K562 (cell line): ENCODE results near the gene NEMP1. TPM values are rescaled to one million over a fixed set of nuclear protein-coding genes. Genes with fewer than 3 reads are reported as not detected.

Experiments used
- BCL6 ChIP-seq: fragments of 250-450 bp; sonication (Bioruptor Pico); IDR thresholded peaks from 2 replicates; pipeline ENCODE4 v1.4.0; 2020
- CBX5 ChIP-seq: IDR thresholded peaks from 2 replicates; pipeline ENCODE4 v1.6.1; 2014; ENCODE audit warnings: low read depth, borderline replicate concordance
- FOXA3 ChIP-seq, 2 experiments: fragments of 450-650 bp in 1 of 2; sonication (generic) in 1 of 2; formaldehyde crosslinking; IDR thresholded peaks in 1 of 2; conservative IDR thresholded peaks in 1 of 2; 2 replicates each; pipeline versions ENCODE4 v1.4.0 to v1.8.0; 2020 to 2022; ENCODE audit warnings: mild to moderate bottlenecking in 2 of 2, missing genetic modification reagents in 1 of 2
- FOXP1 ChIP-seq: sonication (generic); formaldehyde crosslinking; IDR thresholded peaks from 2 replicates; pipeline ENCODE4 v1.8.0; 2022; ENCODE audit warnings: mild to moderate bottlenecking, missing genetic modification reagents
- HNRNPK ChIP-seq: fragments of 200-400 bp; formaldehyde crosslinking; IDR thresholded peaks from one replicate; pipeline ENCODE4 v1.6.1; 2018; ENCODE audit warnings: mild to moderate bottlenecking, low read depth, low read length; ENCODE audit not compliant: poor library complexity, severe bottlenecking
- NCOA4 ChIP-seq: fragments of 450-650 bp; IDR thresholded peaks from 2 replicates; pipeline ENCODE4 v1.6.1; 2018; ENCODE audit warnings: mild to moderate bottlenecking; ENCODE audit not compliant: partially characterized antibody
- NCOA6 ChIP-seq: fragments of 450-650 bp; IDR thresholded peaks from 2 replicates; pipeline ENCODE4 v1.6.1; 2017; ENCODE audit warnings: mild to moderate bottlenecking
- RHOXF2B ChIP-seq: fragments of 250-450 bp; sonication (Bioruptor Pico); conservative IDR thresholded peaks from 2 replicates; pipeline ENCODE4 v1.5.1; 2021
- SRSF7 ChIP-seq: fragments of 200-400 bp; formaldehyde crosslinking; optimal IDR thresholded peaks from 2 replicates; pipeline ENCODE3; 2017; ENCODE audit warnings: mild to moderate bottlenecking, low read depth, low read length
- TAL1 ChIP-seq: fragments of 450-650 bp; IDR thresholded peaks from 2 replicates; pipeline ENCODE4 v1.6.1; 2016; ENCODE audit warnings: mild to moderate bottlenecking
- TFAM ChIP-seq: fragments of 250-450 bp; sonication (Bioruptor Pico); conservative IDR thresholded peaks from 2 replicates; pipeline ENCODE4 v1.5.0; 2021; ENCODE audit warnings: mild to moderate bottlenecking, moderate library complexity
- ZNF431 ChIP-seq: sonication (generic); formaldehyde crosslinking; IDR thresholded peaks from 2 replicates; pipeline ENCODE4 v1.8.0; 2022; ENCODE audit warnings: mild to moderate bottlenecking, missing genetic modification reagents
- ZNF717 ChIP-seq: fragments of 250-450 bp; sonication (Bioruptor Pico); IDR thresholded peaks from 2 replicates; pipeline ENCODE4 v1.5.0; 2021
- ZNF778 ChIP-seq: fragments of 450-650 bp; formaldehyde crosslinking; IDR thresholded peaks from 2 replicates; pipeline ENCODE4 v1.4.0; 2020; ENCODE audit warnings: mild to moderate bottlenecking, moderate library complexity
- polyA plus RNA-seq, 8 experiments: library from polyadenylated mRNA; depleted of rRNA in 4 of 8; stranded (reverse) in 5 of 8; unstranded in 3 of 8; fragments of >200 nt; fragmentation: Nextera tagmentation in 2 of 8; fragmentation: Illumina TruSeq in 1 of 8; extraction: Ambion mirVana in 2 of 8; extraction: Trizol in 1 of 8; gene quantifications; 2 replicates each; pipeline versions ENCODE4 v1.2.1 to v1.2.3, GENCODE V29; 2011 to 2014; ENCODE audit warnings: inconsistent platforms in 1 of 8, missing spikeins in 1 of 8
- total RNA-seq, 7 experiments: library from RNA; depleted of rRNA in 6 of 7; stranded (reverse); fragments of >200 nt in 6 of 7; fragmentation: Illumina TruSeq in 2 of 7; extraction: Trizol in 2 of 7; gene quantifications; 2 replicates each; pipeline versions ENCODE4 v1.2.1 to v1.2.3, GENCODE V29; 2011 to 2021; ENCODE audit warnings: low replicate concordance in 1 of 7
- TF ChIP-seq, protein P1 (sequence below): IDR thresholded peaks from 2 replicates; pipeline ENCODE4 v1.6.1; 2016; ENCODE audit warnings: missing genetic modification characterization, missing compliant biosample characterization
- TF ChIP-seq, protein P2 (sequence below): fragments of 250-450 bp; sonication (Bioruptor Pico); IDR thresholded peaks from 2 replicates; pipeline ENCODE4 v1.5.0; 2022; ENCODE audit warnings: mild to moderate bottlenecking
- TF ChIP-seq, protein P3 (sequence below): fragments of 250-450 bp; sonication (Bioruptor Pico); IDR thresholded peaks from 2 replicates; pipeline ENCODE4 v1.8.0; 2021; ENCODE audit warnings: mild to moderate bottlenecking, moderate library complexity
- TF ChIP-seq, protein P4 (sequence below): fragments of 450-650 bp; IDR thresholded peaks from one replicate; pipeline ENCODE4 v1.6.1; 2018; ENCODE audit warnings: mild to moderate bottlenecking, moderate library complexity; ENCODE audit not compliant: partially characterized antibody
- TF ChIP-seq, protein P5 (sequence below): sonication (generic); formaldehyde crosslinking; IDR thresholded peaks from 2 replicates; pipeline ENCODE4 v1.8.0; 2022; ENCODE audit warnings: mild to moderate bottlenecking, missing genetic modification reagents, borderline replicate concordance

NEMP1 gene
- total and polyA plus RNA-seq, 9 of the 15 experiments (the other 6 are each of a cell fraction or from before 2014, with no cell fraction given): 9.5 to 82.2 (median 41.2) TPM

DNA sequence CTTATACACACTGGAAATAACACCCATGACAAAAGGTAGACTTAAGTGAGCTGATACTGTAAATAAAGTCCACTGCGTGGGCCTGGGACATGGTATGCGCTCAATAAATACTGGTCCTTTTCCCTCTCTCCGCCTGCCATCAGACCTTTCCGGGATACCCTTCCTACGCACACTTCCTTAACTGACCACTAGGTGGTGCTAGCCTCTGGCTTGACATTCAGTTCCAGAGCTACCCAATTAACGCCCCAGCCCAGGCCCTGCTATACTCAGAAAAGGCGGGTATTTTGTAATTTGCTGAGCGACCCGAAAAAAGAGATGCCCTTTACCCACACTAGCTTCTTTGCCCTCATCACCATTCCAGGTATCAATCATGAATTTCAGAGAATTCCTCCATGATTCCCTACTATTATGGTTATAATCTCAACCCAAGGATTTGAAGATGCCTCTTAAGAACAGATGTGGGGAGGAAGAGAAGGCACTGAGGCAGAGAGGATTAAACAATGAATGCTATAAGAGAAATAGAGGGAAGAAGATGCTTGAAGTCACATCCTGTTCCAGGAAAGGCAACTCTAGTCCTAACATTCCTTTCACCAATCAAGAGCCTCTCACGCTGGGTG is 45.8 kb upstream of the NEMP1 start (continued):
- TF ChIP-seq, protein P1, sequence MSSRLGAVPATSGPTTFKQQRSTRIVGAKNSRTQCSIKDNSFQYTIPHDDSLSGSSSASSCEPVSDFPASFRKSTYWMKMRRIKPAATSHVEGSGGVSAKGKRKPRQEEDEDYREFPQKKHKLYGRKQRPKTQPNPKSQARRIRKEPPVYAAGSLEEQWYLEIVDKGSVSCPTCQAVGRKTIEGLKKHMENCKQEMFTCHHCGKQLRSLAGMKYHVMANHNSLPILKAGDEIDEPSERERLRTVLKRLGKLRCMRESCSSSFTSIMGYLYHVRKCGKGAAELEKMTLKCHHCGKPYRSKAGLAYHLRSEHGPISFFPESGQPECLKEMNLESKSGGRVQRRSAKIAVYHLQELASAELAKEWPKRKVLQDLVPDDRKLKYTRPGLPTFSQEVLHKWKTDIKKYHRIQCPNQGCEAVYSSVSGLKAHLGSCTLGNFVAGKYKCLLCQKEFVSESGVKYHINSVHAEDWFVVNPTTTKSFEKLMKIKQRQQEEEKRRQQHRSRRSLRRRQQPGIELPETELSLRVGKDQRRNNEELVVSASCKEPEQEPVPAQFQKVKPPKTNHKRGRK (tag): no peak
- TF ChIP-seq ZNF431 (no peak), NCOA4 (no peak), RHOXF2B (CRISPR knock-in tag) (no peak), FOXA3 (CRISPR knock-in tag; conservative IDR thresholded peaks at IDR 0.05 in 1 of 2, IDR thresholded peaks at IDR 0.05 in 1 of 2) (0 out of 4 replicates have a peak, but pooled peaks of 1 of the 2 experiments have one; percentile 42), FOXP1 (CRISPR knock-in tag) (no peak), TFAM (no peak), CBX5 (no peak), TAL1 (no peak), ZNF717 (CRISPR knock-in tag) (no peak), ZNF778 (no peak), SRSF7 (no peak), NCOA6 (no peak), HNRNPK (no peak), BCL6 (no peak)
- TF ChIP-seq, protein P2, sequence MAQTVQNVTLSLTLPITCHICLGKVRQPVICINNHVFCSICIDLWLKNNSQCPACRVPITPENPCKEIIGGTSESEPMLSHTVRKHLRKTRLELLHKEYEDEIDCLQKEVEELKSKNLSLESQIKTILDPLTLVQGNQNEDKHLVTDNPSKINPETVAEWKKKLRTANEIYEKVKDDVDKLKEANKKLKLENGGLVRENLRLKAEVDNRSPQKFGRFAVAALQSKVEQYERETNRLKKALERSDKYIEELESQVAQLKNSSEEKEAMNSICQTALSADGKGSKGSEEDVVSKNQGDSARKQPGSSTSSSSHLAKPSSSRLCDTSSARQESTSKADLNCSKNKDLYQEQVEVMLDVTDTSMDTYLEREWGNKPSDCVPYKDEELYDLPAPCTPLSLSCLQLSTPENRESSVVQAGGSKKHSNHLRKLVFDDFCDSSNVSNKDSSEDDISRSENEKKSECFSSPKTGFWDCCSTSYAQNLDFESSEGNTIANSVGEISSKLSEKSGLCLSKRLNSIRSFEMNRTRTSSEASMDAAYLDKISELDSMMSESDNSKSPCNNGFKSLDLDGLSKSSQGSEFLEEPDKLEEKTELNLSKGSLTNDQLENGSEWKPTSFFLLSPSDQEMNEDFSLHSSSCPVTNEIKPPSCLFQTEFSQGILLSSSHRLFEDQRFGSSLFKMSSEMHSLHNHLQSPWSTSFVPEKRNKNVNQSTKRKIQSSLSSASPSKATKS (CRISPR knock-in tag): no peak
- TF ChIP-seq, protein P3, sequence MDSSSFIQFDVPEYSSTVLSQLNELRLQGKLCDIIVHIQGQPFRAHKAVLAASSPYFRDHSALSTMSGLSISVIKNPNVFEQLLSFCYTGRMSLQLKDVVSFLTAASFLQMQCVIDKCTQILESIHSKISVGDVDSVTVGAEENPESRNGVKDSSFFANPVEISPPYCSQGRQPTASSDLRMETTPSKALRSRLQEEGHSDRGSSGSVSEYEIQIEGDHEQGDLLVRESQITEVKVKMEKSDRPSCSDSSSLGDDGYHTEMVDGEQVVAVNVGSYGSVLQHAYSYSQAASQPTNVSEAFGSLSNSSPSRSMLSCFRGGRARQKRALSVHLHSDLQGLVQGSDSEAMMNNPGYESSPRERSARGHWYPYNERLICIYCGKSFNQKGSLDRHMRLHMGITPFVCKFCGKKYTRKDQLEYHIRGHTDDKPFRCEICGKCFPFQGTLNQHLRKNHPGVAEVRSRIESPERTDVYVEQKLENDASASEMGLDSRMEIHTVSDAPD (CRISPR knock-in tag): no peak
- TF ChIP-seq, protein P4, sequence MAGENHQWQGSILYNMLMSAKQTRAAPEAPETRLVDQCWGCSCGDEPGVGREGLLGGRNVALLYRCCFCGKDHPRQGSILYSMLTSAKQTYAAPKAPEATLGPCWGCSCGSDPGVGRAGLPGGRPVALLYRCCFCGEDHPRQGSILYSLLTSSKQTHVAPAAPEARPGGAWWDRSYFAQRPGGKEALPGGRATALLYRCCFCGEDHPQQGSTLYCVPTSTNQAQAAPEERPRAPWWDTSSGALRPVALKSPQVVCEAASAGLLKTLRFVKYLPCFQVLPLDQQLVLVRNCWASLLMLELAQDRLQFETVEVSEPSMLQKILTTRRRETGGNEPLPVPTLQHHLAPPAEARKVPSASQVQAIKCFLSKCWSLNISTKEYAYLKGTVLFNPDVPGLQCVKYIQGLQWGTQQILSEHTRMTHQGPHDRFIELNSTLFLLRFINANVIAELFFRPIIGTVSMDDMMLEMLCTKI: no peak
- TF ChIP-seq, protein P5, sequence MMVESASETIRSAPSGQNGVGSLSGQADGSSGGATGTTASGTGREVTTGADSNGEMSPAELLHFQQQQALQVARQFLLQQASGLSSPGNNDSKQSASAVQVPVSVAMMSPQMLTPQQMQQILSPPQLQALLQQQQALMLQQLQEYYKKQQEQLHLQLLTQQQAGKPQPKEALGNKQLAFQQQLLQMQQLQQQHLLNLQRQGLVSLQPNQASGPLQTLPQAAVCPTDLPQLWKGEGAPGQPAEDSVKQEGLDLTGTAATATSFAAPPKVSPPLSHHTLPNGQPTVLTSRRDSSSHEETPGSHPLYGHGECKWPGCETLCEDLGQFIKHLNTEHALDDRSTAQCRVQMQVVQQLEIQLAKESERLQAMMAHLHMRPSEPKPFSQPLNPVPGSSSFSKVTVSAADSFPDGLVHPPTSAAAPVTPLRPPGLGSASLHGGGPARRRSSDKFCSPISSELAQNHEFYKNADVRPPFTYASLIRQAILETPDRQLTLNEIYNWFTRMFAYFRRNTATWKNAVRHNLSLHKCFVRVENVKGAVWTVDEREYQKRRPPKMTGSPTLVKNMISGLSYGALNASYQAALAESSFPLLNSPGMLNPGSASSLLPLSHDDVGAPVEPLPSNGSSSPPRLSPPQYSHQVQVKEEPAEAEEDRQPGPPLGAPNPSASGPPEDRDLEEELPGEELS (CRISPR knock-in tag): no peak
